Measurements from ENCODE around the gene SYCE1.

DNA sequence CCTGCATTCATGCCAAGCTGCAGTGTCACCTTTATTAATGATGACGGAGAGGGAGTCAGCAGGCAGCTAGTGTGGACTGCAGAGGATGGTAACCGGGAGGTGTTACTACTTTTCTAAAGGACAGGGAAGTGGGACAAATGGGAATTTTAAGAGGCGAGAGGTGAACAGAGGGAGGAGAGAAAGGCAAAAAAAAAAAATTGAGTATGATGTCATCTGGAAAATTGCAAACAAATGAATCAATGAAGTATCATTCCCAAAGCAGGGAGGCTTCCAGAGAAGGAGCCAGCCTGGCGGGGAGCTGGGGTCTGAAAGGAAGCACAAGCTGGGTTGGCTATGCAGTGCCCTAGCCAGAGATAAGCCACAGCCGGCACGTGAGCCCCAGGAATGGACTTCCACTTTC is 48.3 kb upstream of the SYCE1 start:
- TF ChIP-seq, protein P1, sequence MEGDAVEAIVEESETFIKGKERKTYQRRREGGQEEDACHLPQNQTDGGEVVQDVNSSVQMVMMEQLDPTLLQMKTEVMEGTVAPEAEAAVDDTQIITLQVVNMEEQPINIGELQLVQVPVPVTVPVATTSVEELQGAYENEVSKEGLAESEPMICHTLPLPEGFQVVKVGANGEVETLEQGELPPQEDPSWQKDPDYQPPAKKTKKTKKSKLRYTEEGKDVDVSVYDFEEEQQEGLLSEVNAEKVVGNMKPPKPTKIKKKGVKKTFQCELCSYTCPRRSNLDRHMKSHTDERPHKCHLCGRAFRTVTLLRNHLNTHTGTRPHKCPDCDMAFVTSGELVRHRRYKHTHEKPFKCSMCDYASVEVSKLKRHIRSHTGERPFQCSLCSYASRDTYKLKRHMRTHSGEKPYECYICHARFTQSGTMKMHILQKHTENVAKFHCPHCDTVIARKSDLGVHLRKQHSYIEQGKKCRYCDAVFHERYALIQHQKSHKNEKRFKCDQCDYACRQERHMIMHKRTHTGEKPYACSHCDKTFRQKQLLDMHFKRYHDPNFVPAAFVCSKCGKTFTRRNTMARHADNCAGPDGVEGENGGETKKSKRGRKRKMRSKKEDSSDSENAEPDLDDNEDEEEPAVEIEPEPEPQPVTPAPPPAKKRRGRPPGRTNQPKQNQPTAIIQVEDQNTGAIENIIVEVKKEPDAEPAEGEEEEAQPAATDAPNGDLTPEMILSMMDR (IDR thresholded peaks at IDR 0.05; ENCODE audit: insufficient read depth, low read length): no peak
- no peak for TF ChIP-seq POLR2AphosphoS5 (IDR thresholded peaks at IDR 0.05; ENCODE audit: low read depth)

All from HL-60 (cell line).